Activated naive CD4-positive, alpha-beta T cell treated with anti-CD3 and anti-CD28 coated beads for 36 hours (primary cell): ENCODE results near the gene MLLT10. TPM values are rescaled to one million over a fixed set of nuclear protein-coding genes. Genes with fewer than 3 reads are reported as not detected.

Experiments used
- CTCF ChIA-PET: fragments of 350-600 bp; sonication (Branson Sonifier 250); formaldehyde crosslinking; loops from one replicate; lab custom pipeline; 2021; ENCODE audit warnings: antibody characterized with exemption; lab: Charles Lee
- DNase-seq: peaks from one replicate; pipeline ENCODE4 v3.0.0-alpha.2; 2020
- H3K27ac Mint-ChIP-seq: one replicate; pipeline ENCODE4 v1.8.0; 2021; ENCODE audit warnings: mild to moderate bottlenecking, mixed read lengths
- H3K27me3 Mint-ChIP-seq: one replicate; pipeline ENCODE4 v1.8.0; 2021; ENCODE audit warnings: low read depth, mixed read lengths
- H3K36me3 Mint-ChIP-seq: one replicate; pipeline ENCODE4 v1.8.0; 2021; ENCODE audit warnings: low read depth, mixed read lengths
- H3K4me1 Mint-ChIP-seq: one replicate; pipeline ENCODE4 v1.8.0; 2021; ENCODE audit warnings: low read depth, mixed read lengths
- H3K4me3 Mint-ChIP-seq: one replicate; pipeline ENCODE4 v1.8.0; 2021; ENCODE audit warnings: mild to moderate bottlenecking, moderate library complexity, mixed read lengths
- H3K9me3 Mint-ChIP-seq: one replicate; pipeline ENCODE4 v1.8.0; 2021; ENCODE audit warnings: mixed read lengths
- intact Hi-C: fragments of 100-400 bp; cut with micrococcal nuclease; formaldehyde crosslinking; loops from one replicate; pipeline ENCODE4 v1.15.1; 2023
- total RNA-seq, 2 experiments: library from RNA; stranded (reverse); gene quantifications; one replicate each; pipeline ENCODE4 v1.2.3, GENCODE V29; 2021

MLLT10 gene
- total RNA-seq, 2 experiments from 2014 or later = 23.0 to 23.7 TPM

DNA sequence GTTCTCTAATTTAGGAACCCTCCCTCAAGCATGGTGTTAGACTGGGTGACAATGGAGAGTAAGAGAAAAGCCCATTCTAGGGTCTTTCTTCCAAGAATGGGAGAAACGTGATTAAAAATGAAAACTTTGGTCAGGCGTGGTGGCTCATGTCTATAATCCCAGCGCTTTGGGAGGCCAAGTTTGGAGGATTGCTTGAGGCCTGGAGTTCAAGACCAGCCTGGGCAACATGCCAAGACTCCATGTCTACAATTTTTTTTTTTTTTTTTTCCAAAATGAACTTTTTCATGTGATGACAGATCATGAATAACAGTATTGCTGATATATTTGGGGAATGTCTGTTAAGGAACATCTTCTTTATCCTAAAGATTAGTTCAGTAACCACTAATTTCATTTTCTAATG, 194.6 kb downstream of the MLLT10 start:
- Mint-ChIP-seq H3K4me3 (no peak overlapping the region), H3K27ac (no peak overlapping the region), H3K27me3 (no peaks in the 10 kb centered on the region), H3K4me1 (peaks cover 26% of the 10 kb centered on the region), H3K36me3 (peaks cover 15% of the 10 kb centered on the region), H3K9me3 (no peaks in the 10 kb centered on the region)
- CTCF ChIA-PET = no interaction called here
- DNase-seq = no peak
- intact Hi-C loops = loop anchor here (5.0 to 10.0 kb wide), 4 partner anchors 146 to 496 kb away; no protein-coding TSS in a partner anchor

GRCh38 chr10:21732067-21732772, 198.2 kb downstream of the MLLT10 start:
- no peaks in the 10 kb centered on the region for H3K9me3 Mint-ChIP-seq
- CTCF ChIA-PET = interaction anchor here (0.6 to 6.4 kb wide), 5 partner anchors 9 to 396 kb away, joined by 3 to 41 read pairs (median 4); no protein-coding TSS in a partner anchor
- H3K4me1 Mint-ChIP-seq = peaks cover 25% of the 10 kb centered on the region

GRCh38 chr10:21733710-21734109, 199.7 kb downstream of the MLLT10 start:
- Mint-ChIP-seq H3K27me3 (no peaks in the 10 kb centered on the region), H3K4me3 (no peak overlapping the region), H3K36me3 (peaks cover 18% of the 10 kb centered on the region), H3K27ac (no peak overlapping the region), H3K9me3 (no peaks in the 10 kb centered on the region), H3K4me1 (peaks cover 22% of the 10 kb centered on the region)
- no peak for DNase-seq
- CTCF ChIA-PET = interaction anchor here (1.0 to 6.4 kb wide), 2 partner anchors 13 to 238 kb away, joined by 3 to 41 read pairs; no protein-coding TSS in a partner anchor
- intact Hi-C loops = no loop called here

More at GRCh38 chr10:21732067-21732772, 198.2 kb downstream of the MLLT10 start:
- Mint-ChIP-seq H3K4me3 (no peak overlapping the region), H3K36me3 (peaks cover 21% of the 10 kb centered on the region), H3K27me3 (no peaks in the 10 kb centered on the region), H3K27ac (no peak overlapping the region)
- peak; percentile 61 for DNase-seq
- intact Hi-C loops = loop anchor here (1.0 kb wide), 2 partner anchors 236 to 454 kb away; no protein-coding TSS in a partner anchor

DNA sequence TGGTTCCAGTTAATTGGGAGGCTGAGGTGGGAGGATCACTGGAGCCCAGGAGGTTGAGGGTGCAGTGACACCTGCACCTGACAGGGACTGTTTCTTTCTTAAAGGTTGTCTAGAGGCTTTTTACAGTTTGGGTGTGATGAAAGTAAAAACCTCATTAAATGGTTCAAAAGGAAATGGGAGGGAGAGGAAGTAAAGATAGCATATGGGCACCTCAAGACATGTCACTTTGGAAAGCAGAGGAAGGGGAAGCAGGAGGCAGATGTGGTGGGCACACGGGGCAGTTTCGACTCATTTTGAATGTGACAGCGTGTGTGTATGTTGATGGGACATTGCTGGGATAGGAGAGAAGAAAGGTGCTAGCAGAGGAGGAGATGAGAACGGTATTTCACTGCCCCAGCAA, 203.1 kb downstream of the MLLT10 start:
- CTCF ChIA-PET = no interaction called here
- no peak overlapping the region for H3K4me3 Mint-ChIP-seq
- peaks cover 48% of the 10 kb centered on the region for H3K4me1 Mint-ChIP-seq
- H3K27ac Mint-ChIP-seq = peak overlapping the region; percentile 71
- DNase-seq = no peak
- intact Hi-C loops = no loop called here
- H3K27me3 Mint-ChIP-seq = no peaks in the 10 kb centered on the region
- H3K9me3 Mint-ChIP-seq = no peaks in the 10 kb centered on the region
- H3K36me3 Mint-ChIP-seq = peaks cover 34% of the 10 kb centered on the region

DNA sequence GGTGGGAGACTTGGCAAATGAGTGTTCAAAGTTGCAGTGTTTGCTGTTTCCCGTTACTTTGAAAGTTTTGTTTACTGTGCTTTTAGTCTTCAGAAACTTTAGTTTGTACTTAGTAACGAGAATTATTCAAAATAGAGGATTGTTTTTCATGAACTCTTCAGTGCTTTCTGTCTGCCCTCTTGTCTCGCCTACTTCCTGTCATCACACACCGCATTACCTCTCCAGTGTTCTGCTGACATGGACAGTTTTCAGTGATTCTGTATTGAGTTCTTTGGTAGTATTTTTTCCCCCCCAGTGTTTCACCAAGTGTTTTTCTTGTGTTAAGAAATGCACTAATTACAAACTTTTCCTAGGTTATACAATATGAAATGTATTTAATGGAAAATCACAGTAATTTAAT, 207.0 kb downstream of the MLLT10 start:
- Mint-ChIP-seq H3K9me3 (no peaks in the 10 kb centered on the region), H3K4me3 (no peak overlapping the region), H3K27me3 (no peaks in the 10 kb centered on the region), H3K27ac (peak overlapping the region; percentile 57), H3K4me1 (peaks cover 46% of the 10 kb centered on the region), H3K36me3 (peaks cover 33% of the 10 kb centered on the region)
- CTCF ChIA-PET = interaction anchor here (1.3 kb wide), 1 partner anchor 8 kb away, joined by 4 read pairs; no protein-coding TSS in a partner anchor
- intact Hi-C loops = no loop called here
- DNase-seq = peak; percentile 27

DNA sequence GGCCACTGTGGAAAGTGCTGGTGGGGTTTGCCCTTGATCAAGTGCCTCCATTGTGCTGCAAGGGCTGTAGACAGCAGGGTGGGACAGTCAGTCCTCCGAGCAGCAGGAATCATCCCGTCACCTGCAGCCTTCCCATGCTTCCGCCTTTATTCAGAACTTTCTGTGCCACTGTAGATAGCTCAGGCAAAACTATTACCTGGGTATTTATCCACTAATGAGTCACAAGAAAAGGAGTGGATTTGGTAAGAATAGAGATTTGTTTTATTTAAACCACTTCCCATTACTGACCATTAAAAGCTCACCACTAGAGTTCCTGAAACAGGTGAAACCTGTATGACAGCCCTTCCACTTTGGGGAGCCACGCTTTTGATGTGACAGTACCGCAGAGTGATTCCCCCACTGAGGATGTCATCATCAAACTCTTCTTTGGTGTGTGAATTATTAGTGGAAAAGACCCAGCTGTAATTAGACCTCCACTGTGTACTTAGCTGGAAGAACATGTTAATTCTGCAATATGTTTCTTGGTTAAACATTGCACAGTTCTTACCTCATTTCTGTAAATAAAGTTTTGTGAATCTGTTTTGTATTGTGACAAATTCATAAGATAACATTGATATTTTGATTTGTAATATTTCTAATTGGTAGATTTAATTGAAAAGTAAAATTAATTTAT, 208.8 kb downstream of the MLLT10 start:
- intact Hi-C loops = no loop called here
- no peak for DNase-seq
- no peaks in the 10 kb centered on the region for H3K27me3 Mint-ChIP-seq
- peaks cover 28% of the 10 kb centered on the region for H3K36me3 Mint-ChIP-seq
- H3K9me3 Mint-ChIP-seq = no peaks in the 10 kb centered on the region
- H3K4me1 Mint-ChIP-seq = peaks cover 44% of the 10 kb centered on the region
- no peak overlapping the region for H3K27ac Mint-ChIP-seq
- CTCF ChIA-PET = interaction anchor here (1.5 kb wide), 1 partner anchor 11 kb away, joined by 5 read pairs; no protein-coding TSS in a partner anchor
- no peak overlapping the region for H3K4me3 Mint-ChIP-seq

DNA sequence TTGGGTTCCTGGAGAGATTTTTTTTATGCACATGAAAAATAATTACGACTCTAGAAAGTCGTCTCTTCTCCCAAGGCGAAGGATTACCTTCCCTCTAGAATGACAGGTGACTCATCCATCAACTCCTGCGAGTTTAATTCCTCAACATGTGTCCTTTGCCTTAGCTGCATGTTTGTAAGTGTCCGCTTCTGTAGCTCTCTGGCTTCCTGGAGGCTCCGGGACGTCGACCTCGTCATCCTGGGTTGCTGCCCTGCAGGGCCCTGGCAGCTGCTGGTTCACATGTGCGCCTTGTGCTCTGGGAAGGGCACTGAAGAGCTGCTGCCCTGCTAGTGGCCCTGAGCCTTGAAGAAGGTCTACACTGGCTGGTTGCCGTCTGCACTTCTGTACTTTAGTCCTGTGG, 210.2 kb downstream of the MLLT10 start:
- Mint-ChIP-seq H3K4me1 (peaks cover 35% of the 10 kb centered on the region), H3K4me3 (no peak overlapping the region), H3K27ac (no peak overlapping the region), H3K27me3 (no peaks in the 10 kb centered on the region), H3K9me3 (no peaks in the 10 kb centered on the region), H3K36me3 (peaks cover 24% of the 10 kb centered on the region)
- DNase-seq = no peak
- intact Hi-C loops = no loop called here
- CTCF ChIA-PET = interaction anchor here (0.6 kb wide), 1 partner anchor 169 kb away, joined by 5 read pairs; no protein-coding TSS in a partner anchor

GRCh38 chr10:21746118-21746517, 212.1 kb downstream of the MLLT10 start:
- peak overlapping the region; percentile 0 for H3K27ac Mint-ChIP-seq
- no peak overlapping the region for H3K4me3 Mint-ChIP-seq
- H3K4me1 Mint-ChIP-seq = peaks cover 20% of the 10 kb centered on the region
- H3K9me3 Mint-ChIP-seq = no peaks in the 10 kb centered on the region
- intact Hi-C loops = no loop called here
- peak; percentile 14 for DNase-seq
- H3K36me3 Mint-ChIP-seq = peaks cover 15% of the 10 kb centered on the region
- CTCF ChIA-PET = no interaction called here
- no peaks in the 10 kb centered on the region for H3K27me3 Mint-ChIP-seq

DNA sequence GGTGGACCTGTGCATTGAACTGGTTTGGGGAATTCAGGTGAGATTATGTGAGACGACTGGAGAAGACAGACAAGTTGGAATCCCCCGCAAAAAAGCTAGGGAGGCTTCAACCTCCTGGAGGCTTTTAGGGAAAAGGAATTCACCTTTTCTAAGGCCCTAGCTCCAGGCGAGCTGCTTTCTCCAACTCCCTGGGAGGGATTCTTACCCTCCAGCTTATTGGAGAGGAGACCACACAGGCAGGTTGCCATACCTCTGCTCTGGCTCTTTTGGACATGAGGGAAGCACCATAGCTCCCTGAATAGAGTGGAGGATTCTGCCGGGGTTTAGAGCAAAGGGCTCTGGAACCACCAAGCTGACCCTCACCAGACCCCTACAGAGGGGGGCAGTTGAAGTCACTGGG, 213.8 kb downstream of the MLLT10 start:
- intact Hi-C loops = no loop called here
- Mint-ChIP-seq H3K4me3 (no peak overlapping the region), H3K27ac (no peak overlapping the region), H3K9me3 (no peaks in the 10 kb centered on the region), H3K4me1 (peaks cover 15% of the 10 kb centered on the region), H3K36me3 (peaks cover 8% of the 10 kb centered on the region), H3K27me3 (no peaks in the 10 kb centered on the region)
- CTCF ChIA-PET = no interaction called here
- no peak for DNase-seq

DNA sequence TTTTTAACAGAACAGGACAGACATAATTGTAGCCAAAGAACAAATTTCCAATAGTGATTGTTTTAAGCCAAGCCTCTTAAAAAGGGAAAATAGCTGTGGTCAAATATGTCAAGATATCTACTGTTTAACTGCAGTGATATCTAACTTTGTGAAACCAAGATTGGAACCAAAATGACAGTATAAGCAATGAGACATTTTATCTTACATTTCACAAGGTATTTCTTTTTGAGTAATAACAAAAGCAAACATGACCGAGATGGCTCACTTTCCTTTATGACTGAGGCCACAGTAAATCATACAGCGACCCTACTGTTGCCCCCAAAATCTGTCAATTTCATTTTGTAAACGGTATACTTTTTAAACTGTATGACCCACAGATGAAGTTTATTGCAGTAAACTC, 215.8 kb downstream of the MLLT10 start:
- peaks cover 15% of the 10 kb centered on the region for H3K4me1 Mint-ChIP-seq
- no peaks in the 10 kb centered on the region for H3K27me3 Mint-ChIP-seq
- intact Hi-C loops = no loop called here
- H3K4me3 Mint-ChIP-seq = no peak overlapping the region
- H3K9me3 Mint-ChIP-seq = no peaks in the 10 kb centered on the region
- CTCF ChIA-PET = no interaction called here
- H3K36me3 Mint-ChIP-seq = peaks cover 6% of the 10 kb centered on the region
- DNase-seq = no peak
- no peak overlapping the region for H3K27ac Mint-ChIP-seq

DNA sequence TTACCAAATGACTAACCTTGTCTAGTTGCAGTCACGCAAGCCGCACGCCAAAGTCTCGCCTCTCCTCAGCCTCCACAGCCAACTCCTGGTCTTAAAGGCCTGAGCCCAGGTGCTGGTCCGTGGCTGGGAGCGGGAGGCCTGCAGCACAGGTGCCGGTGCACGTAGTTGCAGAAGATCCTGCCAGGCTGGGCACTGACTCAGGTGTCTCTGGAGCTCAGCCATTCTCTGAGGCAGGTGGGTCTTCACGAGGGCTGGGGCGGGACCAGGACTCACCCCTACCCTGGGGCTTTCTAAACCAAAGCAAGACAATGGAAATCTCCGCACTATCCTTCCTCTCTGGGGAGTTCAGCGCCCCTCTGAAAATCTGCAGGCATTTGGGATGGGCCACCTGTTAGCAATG, 216.4 kb downstream of the MLLT10 start:
- no peak for DNase-seq
- Mint-ChIP-seq H3K27ac (no peak overlapping the region), H3K4me1 (peaks cover 15% of the 10 kb centered on the region), H3K9me3 (no peaks in the 10 kb centered on the region), H3K27me3 (no peaks in the 10 kb centered on the region), H3K36me3 (peaks cover 6% of the 10 kb centered on the region), H3K4me3 (no peak overlapping the region)
- CTCF ChIA-PET = no interaction called here
- intact Hi-C loops = no loop called here

DNA sequence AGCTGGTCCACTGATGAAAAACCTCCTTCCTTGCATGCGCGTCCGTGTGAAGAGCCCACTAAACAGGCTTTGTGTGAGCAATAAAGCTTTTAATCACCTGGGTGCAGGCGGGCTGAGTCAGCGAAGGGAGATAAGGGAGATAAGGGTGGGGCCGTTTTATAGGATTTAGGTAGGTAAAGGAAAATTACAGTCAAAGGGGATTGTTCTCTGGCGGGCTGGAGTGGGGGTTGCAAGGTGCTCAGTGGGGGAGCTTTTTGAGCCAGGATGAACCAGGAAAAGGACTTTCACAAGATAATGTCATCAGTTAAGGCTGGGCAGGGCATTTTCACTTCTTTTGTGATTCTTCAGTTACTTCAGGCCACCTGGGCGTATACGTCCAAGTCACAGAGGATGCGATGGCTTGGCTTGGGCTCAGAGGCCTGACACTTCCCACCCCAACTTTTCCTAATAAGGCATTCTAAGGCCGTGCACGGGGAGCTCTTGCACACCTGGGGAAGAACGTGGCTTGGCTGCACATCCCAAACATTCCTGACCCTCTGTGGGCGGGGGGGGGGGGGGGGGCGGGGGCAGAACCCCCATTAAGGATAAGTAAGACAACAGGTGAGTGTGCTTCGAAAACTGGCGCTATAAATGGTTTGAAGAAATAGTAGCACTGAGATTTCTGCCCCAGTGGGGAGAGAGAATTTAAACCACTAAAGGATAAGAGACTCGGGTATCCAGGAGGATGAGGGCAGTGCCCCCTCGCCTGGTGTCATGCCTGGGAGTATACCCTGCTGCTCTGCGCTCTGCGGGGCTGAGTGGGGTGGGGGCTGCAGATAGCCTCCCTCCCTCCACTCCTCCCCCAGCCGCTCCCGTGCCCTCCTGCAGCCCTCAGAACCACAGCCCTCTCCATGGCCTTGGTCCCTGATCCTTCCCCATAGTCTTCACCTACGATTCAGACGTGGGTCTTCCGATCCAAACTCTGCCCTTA, 217.6 kb downstream of the MLLT10 start:
- peaks cover 8% of the 10 kb centered on the region for H3K4me1 Mint-ChIP-seq
- intact Hi-C loops = no loop called here
- peaks cover 4% of the 10 kb centered on the region for H3K36me3 Mint-ChIP-seq
- CTCF ChIA-PET = no interaction called here
- H3K27me3 Mint-ChIP-seq = no peaks in the 10 kb centered on the region
- no peak overlapping the region for H3K4me3 Mint-ChIP-seq
- no peaks in the 10 kb centered on the region for H3K9me3 Mint-ChIP-seq
- no peak for DNase-seq
- no peak overlapping the region for H3K27ac Mint-ChIP-seq
